NCI-H2171 (cell line): ENCODE data around the gene G3BP2.
"Not testable (repeated sequence)": the region's sequence is repeated elsewhere in the genome, so short reads cannot be mapped to it uniquely, and the experiment has no call there.

Experiments
- DNase-seq: peaks from one replicate; lab custom pipeline; 2025; lab: John Stamatoyannopoulos, UW

The G3BP2 gene

DNA sequence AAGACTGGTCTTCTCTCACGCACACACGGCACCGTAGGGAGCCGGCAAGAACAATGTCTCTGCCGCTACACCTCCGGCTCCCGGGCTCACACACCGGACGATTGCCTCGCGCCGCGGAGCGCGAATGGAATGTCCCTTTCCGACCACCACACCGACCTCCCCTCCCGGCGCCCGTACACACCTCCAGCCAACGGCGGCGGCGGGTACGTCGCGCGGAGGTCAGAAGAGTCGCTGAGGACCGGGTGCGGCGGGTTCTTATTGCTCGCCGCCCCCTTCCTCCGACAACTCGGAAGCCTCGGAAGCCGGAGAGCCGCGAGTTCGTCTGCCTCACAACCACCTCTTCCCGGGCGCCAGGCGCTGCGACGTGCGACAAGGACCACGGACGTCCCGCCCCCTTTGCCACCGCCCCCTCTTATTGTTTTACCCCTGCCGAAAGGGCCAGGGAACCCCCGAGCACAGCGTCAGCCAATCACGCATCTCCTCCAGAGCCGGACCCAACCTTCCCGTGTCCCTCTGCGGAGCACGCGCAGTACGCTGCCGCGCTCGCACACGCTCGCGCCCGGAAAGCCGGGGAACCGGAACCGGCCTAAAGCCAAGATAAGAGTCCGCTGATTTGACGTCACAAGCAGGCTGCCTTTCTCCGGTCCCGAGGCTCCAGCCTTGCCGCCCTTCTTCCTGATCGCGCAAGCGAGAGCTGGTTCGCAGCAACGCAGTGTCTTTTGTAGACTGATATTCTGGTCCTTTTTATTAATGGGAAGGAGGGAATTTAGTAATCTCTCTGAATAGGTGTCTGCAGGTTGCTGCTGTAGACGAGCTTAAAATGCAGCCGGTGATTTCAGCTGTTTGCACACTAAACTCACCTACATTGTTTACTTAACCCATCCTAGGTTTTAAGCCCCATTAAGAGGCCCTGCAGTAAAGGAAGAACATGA is at the start of gene G3BP2:
TSS of gene G3BP2 (minus strand) at position 385 of the 932 bp plus-strand sequence. CDS start 11,386 bp downstream, outside the sequence.
- DNase-seq, result peak; percentile 81

DNA sequence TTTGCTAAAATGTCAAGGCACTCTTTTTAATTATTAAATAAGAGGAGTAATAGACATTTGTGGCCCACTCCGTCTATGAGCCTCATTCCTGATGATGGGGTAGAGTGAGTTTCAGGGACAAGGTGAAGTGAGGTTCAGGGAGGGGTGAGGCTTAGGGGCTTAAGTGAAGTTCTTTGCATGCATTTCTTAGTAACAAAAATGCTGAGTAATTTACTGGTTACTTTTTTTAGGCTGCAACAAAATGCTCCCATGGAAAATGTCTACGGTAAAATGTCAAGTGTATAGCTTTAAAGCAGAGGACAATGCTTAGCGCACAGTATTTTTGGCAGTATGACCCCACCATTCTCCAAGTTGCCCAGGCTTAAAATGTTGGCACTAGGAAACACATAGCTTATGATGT is 49.2 kb upstream of the G3BP2 start:
- DNase-seq, result no peak

DNA sequence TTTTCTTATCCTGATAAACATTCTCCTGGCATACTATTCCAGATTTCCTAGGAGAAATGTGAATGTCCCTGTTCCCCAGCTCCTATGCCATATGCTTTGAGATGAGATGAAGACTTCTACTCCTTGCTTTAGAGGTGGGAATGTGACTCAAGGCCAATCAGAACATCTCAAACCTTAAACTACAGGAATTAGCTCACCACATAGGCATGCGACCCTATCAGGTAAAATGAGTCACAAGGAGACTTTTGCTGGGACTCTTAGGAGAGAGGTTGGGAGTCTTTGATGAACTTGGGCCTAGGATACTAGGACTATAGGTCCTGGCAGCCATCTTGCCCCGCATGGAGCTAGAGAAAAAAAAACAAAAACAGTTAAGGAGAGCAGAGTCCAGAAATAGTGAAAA is 45.3 kb upstream of the G3BP2 start:
- no peak for DNase-seq

DNA sequence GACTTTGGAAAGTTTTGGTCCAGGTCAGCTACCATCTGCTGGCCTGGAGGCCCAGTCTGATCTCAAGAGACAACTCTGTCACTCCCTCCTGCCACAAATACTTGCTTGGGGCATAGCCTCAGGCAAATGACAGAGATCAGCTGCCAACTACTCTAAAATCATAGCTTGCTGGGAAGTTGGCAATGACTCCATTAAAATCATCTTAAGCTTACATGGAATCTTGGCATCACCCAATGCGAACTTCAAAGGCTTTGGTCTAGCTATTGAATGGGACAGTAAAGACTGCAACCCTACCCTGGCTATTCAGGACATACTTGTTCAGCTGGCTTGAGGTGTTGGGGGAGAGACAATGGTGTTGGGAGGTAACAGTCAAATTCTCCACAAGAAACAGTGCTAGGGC is 44.2 kb upstream of the G3BP2 start:
- DNase-seq, result no peak

DNA sequence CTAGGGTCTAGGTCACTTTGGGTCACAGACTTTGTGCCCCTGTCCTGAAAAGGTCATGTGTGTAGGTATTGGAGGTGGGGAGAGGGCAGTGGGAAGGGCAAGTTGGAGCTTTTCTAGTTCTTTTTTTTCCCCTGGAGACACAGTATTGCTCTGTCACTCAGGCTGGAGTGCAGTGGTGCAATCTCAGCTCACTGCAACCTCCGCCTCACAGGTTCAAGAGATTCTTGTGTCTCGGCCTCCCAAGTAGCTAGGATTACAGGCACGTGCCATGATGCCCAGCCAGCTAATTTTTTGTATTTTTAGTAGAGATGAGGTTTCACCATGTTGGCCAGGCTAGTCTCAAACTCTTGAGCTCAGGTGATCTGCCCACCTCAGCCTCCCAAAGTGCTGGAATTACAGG is 42.8 kb upstream of the G3BP2 start:
- DNase-seq, result not testable (repeated sequence)

DNA sequence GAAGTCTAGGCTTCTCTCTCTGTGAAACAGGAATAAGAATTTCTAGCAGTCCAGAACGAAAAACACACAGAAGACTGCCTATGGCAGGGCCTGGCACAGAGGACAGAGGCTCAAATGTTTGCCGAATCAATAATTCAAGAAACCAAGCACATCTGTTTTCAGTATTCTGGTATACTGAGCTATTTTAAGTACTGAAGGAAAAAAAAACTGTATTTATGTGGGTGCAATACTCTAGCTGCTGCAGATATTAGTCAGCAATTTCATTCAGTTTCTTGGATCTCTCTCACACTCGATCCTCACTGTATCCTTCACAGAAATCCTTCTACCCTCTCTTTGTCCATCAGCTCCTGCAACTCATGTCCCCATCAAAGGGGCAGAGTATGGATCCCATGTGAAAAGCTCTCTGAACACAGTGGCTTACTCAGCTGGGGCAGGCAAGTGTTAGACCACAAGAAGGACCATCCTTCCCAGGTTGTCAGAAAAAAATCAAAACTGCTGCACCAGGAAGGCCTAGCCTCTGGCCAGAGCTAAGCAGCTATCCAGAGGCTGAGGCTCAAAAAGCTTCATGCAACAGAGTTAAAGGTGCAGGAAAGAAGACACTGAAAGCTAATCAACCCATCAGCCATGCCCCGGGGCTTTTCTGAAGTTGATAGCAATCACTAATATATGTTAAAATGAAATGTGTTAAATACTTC is 42.0 kb upstream of the G3BP2 start:
- DNase-seq, result no peak

DNA sequence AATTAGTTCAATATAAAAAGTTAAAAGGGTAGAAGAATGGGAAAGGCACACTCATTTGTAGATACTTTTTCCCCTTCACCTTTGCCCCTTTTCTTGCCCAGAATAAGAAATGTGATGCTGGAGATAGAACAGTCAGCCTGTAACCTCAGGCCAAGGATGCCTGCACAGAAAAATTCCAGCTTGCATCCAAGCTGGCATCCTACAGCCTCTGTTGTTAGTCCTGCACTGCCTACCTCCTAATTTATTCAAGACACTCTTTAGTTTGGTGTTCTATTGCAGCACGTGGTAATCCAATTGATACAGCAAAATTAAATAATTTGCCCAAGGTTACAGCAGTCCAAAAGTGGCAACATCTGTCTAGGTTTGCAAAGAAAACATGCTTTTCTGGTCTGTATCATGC is 41.5 kb upstream of the G3BP2 start:
- DNase-seq, result no peak

DNA sequence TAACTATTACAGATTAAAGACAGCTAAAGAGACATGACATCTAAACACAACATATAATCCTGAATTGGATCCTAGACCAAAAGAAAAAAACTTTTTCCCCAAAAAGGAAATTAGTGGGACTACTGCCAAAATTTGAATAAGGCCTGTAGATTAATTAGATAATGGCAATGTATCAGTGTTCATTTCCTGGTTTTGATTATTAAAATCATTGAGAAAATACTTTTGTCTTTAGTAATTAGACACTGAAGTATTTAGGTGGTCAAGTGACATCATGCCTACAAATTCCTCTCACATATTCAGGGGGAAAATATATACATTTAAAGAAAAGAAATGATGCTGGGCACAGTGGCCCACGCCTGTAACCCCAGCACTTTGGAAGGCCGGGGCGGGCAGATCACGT is 40.8 kb upstream of the G3BP2 start:
- DNase-seq, result no peak

DNA sequence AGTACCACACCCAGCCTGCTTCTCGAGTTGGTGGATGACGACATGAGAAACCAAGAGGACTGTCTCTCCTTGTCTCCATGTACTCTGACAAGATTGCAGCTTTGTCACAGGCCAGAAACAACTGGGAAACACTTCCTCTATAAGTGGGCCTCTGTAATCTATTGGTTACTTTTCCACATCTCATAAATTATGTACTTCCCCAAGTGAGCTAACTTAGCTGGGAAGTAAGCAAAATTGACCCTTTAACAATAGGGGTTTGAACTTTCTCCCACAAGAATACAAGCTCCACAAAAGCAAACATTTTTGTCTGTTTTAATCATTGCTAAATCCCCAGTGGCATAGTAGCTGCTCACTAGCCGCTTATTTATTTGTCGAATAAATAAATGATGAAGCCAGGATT is 37.0 kb upstream of the G3BP2 start:
- no peak for DNase-seq

DNA sequence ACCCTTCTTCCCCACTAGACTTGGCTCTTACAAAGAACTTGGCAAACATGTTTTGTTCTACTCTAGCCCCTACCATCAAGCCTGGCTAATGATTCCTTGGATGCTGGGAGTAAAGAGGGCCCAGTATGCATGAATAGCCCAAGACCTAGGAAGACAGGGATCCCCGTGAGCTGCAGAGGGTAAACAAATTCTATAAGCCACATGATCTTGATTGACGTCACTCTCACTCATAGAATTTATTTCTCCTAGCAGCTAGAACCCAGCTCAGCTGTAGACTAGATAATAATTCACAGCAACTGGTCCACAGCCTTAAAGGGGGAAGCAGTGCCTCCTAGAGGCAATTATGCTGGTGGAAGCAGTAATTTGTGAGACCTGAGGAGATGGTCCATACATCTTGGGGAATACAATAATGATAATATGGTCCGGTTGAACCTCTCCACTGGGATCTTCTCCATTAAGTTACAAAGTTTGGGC is 35.0 kb upstream of the G3BP2 start:
- DNase-seq, result no peak

DNA sequence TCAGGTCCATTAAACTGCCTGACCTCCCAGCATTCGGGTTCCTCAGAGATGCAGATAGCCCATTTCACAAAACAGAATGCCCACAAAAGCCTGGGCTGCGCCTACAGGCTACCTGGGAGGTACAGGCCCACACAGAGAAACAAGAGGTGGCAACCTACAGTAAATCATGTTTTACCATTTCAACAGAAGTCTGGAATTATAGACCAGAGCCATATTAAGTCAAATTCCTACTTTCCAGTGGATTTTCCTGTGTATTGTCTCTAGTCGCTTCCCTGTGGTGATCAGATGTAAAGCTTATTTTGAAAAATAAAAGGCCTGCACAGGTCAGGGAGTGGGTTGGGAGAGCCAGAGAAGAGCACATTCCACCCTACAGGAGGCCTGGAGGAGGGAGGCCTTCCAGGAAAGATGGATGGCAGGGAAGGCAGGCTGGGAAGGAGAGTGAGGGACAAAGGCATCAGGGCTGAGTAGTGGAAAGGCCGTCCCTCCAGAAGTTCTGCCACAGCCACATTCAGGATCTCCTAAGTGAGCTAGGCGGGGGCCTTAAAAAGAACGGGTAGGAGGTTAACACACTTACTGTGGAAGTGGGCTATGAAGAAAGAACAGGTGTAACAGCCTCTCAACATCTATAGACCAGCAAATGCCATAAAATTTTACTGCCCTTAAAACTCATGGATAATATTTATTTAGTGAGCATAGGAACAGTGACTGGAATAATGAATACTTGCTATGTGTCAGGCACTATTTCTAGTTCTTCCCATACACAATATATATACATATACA is 32.2 kb upstream of the G3BP2 start:
- DNase-seq, result no peak

DNA sequence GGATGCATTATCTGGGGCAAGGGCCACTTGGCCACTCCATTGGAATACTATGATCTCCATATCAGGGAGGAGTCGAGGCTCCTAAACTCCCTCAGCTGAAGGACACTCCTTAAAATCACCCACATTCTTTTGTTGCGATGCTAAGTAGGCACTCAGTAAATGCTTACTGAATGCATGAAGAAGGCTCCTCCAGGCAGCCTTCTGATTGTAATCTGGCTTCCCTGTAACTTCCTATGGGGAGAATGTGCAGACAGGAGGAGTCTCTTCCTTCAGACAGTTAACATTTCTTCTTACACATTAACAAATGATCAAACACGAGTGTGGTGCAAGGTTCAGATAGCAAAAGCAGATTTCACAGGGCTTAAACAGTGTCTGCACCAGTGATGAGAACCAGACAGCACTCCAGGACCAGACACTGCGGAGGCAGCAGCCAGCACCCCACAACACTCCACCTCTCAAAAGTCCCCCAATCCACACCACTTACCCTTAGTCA is 29.8 kb upstream of the G3BP2 start:
- DNase-seq, result no peak

DNA sequence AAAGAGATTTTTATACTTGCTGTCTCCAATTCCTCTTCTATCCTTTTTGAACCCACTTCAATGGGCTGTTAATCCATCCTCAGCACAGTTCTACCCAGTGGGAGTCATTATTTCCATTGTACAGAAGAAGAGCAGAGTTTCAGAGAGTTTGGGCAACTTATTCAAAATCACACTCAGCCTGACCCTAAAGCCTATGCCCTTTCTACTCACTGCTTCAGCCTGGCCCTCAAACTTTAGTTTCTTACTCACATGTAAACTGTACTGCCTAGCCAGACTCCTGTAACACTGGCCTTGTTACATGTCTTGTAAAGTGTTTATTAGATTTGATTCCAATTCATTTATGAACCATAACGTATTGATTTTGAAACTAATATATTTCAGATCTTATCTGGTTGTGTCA is 26.1 kb upstream of the G3BP2 start:
- no peak for DNase-seq

DNA sequence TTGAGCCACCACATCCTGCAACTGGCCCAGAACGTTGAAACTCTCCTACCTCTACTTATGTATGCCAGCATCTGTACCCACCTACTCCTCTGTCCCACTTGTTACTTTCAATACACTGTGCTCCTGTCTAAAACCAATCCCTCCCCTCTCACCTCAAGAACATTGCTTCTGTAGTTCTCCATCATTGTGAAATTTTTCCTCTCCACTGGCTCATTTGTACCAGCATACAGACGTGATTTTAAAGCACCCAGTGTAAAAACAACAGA is 25.7 kb upstream of the G3BP2 start:
- no peak for DNase-seq

DNA sequence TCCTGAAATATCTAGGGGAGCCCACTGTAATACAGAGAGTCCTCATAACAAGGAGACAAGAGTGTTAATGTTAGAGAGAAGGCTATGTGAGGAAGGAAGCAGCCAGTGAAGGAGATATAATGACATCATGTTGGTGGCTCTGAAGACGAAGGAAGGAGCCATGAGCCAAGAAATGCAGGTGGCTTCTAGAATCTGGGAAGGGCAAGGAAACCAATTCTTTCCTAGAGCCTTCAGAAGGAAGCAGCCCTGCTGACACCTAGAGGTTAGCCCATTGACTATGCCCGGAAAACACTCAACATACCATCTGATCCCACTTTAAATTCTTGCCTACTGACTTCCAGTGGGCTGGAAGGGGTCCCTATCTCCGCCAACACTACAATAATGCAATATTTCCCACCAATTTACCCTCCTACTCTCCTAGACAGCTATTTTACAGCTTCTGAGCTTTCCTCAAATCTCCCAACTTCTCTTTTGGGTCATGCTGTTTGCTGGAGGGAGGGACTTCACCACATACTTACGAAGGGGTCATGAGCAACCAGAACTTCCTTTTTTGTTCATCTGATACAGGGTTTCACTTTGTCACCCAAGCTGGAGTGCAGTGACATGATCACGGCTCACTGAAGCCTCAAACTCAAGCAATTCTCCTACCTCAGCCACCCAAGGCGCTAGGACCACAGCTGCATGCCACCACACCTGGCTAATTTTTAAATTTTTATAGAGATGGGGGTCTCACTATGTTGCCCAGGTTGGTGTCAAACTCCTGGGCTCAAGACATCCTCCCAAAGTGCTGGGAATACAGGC is 25.2 kb upstream of the G3BP2 start:
- no peak for DNase-seq

DNA sequence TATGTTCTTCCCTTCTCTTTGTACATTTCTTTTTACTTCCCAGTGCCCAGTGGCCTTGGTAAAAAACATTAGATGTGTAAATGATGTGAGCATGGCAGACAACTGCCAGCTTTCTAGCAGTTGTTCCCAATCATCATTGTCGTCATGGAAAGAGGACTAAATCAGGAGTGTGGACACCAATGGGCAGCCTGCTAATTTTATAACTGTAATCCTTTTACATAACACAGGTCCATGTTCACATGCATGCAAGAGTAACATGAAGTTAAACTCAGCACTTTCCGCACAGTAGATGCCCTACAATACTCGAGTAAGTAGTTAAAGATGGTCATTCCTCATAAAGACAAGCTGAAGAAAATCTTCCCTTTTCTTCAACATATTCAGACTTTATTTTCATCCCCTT is 23.4 kb upstream of the G3BP2 start:
- no peak for DNase-seq

DNA sequence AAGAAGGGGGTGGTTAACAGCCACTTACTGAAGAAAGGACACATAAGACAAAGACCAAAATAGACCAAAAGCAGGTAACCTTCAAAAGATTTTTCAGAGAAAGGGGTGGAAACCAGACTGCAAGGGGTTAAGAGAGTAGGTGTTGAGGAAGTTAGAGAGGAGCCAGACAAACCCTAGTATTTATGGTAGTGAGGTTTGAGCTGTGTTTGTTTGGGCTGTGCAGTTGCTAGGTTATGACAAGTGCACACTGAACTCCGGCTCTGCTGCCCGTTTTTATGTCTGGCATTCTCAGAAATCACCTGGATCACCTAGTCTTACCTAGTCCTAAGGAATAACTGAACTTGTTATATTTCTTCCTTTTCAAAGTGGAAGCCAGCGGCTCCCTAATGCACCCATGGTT is 22.9 kb upstream of the G3BP2 start:
- DNase-seq, result no peak

DNA sequence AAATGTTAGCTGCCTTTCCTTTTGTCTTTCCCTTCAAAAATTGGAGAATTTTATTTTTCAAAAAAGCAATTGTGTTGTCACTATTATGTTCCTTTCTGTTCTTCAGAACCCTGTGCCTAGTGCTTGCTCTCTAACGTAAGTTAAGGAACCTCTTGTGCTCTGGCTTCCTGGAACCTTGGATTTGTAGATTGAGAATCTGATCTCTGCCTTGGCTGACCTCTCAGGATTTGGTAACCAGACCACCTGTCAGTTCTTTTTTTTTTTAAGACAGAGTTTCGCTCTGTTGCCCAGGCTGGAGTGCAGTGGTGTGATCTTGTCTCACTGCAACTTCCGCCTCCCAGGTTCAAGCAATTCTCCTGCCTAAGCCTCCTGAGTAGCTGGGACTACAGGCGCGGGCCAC is 18.9 kb upstream of the G3BP2 start:
- not testable (repeated sequence) for DNase-seq

DNA sequence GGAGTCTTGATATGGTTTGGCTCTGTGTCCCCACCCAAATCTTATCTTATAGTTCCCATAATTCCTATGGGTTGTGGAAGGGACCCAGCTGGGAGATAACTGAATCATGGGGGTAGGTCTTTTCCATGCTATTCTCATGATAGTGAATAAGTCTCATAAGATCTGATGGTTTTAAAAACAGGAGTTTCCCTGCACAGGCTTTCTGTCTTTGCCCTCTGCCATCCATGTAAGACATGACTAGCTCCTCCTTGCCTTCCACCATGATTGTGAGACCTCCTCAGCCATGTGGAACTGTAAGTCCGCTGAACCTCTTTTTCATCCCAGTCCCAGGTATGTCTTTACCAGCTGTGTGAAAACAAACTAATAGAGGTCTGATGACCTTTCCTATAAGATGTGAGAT is 13.9 kb upstream of the G3BP2 start:
- not testable (repeated sequence) for DNase-seq

DNA sequence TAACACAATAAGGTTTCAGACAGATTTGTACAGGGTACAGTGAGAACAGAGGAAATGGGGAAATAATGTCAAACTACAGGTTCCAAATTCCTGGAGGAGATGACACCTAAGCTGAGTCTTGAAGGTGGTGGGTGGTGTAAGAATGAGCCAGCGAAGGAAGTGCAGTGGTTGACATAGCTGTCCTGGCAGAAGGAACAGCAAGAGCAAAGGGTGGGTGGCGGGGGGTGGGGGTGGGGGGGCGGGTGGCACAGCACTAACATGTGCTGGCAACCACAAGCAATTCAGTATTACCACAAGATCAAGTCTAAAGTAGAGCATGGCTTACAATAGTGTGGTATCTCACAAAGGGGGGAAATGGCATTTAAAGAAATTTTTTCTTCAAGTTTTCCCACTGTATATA is 13.1 kb upstream of the G3BP2 start:
- DNase-seq, result no peak

DNA sequence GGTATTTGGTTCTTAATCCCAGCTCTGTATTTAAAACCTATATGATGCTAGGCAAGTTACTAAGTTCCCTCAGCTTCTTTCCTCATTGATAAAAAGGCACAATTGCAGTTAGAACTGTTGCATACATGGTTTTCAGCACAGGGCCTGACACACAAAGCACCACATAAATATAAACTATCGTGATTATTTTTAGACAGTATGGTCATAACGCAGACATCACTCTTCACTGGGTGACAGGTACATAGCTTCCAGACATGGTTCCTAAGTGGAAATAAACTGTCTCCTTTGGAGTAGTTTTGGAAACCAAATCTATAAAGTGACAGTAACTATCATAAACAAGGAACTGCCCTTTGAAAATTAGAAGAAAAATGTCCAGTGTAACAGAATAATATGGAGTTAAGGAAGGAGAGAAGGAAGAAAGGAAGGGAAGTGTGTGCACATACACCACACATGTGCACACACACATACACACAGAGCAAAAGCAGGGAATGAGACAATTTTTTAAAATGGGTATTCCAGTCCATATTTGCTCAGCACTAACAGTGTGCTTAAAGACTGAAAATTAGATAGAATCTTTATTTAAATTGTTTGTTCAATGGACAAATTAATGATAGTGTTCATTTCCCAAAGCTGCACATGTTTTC is 12.5 kb upstream of the G3BP2 start:
- no peak for DNase-seq
